OCI-M1 (cell line): ENCODE measurements around the gene SLK.

Source experiments
- DNase-seq: peaks from one replicate; lab custom pipeline; 2025; lab: John Stamatoyannopoulos, UW

Gene SLK

DNA sequence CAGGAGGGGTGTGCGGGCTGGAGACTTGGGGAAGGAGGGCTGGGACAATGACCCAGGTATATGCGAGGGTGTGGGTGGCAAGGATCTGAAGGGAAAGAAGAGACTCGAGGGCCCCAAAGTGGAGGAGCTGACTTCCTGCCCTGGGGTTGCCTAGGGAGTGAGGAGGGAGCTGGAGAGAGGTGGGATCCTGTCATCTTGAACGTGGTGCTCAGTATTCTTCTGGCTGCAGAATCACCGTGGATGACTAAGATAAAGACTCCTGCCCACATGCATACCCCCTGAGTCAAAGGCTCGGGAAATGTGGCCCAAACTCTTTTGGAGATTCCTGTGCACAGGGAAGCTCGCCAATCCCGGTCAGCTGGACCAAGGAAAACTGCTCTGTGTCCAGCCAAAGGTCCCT is 87.5 kb downstream of the SLK start:
- DNase-seq = no peak

DNA sequence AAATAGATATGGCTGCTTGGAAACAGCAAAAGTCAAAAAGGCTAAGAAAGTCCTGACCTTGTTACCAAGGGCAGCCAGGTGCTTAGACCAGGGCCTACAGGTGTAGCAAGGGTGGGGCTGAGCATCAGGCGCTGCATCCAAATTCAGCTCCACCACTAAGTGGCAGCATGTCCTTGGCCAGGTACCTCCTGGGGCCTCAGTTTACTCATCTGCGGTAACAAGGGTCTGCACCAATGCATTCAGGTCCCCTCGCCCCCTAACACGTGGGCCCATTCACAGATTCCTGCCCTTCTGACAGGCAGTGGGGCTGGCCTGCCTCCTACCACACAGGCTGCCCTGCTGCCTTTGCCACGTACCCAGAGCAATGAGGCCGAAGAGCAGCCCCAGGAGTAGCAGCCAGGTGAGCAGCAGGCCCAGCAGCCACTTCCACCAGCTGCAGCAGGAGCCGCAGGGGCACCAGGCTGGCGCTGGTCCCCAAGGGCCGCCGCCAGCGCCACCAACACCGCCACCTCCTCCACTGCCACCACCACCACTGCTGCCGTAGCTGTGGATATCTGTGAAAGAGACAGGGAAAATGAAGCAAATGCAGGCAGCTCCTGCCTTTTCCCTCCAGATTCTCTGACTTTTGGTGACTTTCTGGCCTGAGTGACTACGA is 89.8 kb downstream of the SLK start:
- no peak for DNase-seq

DNA sequence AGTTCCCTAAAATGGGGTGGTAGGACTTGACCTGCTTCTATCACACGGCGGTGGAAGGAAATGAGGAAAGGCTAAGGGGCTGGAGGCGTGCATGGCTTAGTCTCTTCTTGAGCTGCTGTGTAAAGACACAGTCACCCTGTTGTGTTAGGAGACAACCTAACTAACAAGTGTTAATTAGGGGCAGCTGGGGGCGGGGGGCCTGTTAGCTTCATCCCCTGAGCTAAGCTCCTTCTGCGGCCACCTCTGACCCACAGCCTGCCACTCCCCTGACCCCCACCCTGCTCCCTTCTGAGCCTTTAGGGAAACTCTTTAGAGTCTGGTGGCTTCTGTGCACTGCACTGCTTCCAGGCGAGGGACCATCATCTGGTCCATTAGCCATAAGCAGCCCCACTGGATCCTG is 90.8 kb downstream of the SLK start:
- DNase-seq = no peak

DNA sequence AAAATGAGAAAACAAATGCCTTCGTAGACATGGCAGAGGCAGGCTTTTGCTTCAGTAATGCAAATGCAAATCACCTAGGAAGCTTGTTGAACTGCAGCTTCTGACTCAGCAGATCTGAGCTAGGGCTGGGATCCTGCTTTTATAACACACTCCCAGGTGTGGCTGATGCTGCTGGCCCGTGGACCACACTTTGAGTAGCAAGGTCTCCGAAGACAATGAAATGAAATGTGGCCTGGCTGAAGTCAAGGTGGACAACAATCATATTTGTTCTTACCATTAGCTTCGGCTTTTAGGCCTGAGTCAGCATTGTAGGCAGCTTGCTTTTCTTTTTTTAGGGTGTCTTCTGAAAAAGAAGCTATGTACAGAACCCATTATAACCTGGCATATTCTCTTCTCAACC is 92.4 kb downstream of the SLK start:
- no peak for DNase-seq

DNA sequence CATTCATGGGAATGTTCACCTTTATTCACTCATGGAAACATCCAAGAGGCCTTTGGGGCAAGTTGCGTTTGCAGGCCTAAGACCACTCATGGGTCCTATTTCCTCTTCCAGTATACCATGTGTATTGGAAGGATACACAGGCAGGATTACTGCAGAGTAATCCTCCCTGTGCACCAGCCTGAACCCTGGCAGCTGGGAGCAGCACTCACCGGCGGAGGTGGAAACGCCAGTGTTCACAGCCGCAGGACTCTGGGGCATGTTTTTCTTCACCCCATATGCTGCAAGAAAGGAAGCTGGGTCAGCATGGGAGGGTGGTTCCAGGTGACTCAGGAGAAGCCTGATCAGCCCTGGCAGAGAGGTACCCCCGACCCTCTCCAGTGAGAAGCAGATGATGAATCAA is 94.3 kb downstream of the SLK start:
- DNase-seq = no peak

DNA sequence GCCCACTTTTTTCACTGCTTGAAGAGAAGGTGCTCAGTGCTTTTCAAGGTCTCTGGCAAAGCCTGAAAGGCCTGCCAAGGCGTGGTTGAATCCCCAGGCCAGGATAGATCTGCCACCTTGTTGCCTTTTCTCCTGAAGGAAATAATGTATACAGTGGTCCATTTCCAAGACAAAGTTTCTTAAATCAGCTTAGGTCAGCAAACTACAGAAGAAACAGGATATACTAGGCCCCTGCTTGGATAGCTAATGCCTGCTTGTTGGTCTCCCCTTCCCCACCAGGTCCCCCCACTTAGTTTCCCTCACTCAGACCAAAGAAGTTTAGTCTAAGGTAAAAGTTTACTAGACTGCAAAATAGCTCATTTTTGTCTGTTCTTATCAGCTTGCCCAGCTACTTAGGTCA is 98.8 kb downstream of the SLK start:
- no peak for DNase-seq

DNA sequence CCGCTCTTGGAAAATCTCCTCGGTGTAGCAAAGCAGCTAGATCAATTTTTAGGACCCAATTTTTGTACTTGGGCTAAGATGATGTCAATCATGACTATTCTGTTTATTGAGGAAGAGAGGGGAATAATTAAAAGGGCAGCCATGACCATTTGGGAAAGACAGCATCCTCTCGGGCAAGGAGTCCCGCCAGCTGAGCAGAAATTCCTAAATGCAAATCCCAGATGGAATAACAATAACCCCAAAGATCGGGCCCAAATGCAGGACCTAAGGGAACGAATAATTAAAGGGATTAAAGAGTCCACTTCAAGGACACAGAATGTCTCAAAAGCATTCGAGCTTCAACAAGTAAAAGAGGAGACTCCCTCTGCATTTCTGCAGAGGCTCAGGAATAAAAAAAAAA is 100.0 kb downstream of the SLK start:
- DNase-seq = no peak

DNA sequence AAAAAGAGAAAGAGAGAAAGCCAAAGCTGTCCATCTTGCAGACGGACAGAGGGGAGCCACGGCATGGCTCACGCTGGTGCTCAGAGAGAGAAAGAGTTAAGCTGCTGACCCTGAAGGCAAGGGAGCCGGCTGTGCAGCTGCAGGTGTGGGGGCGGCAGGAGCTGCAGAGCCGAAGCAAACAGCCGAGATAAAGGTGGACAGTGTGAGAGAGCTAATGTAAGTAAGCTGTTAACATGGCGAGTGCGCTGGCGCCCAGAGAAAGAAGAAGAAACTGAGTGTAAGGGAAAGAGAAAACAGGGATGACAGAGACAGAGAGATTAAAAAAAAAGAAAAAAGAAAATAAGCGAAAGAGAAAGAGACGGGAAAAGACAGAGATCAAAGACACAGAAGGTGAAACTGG is 100.6 kb downstream of the SLK start:
- DNase-seq = no peak

DNA sequence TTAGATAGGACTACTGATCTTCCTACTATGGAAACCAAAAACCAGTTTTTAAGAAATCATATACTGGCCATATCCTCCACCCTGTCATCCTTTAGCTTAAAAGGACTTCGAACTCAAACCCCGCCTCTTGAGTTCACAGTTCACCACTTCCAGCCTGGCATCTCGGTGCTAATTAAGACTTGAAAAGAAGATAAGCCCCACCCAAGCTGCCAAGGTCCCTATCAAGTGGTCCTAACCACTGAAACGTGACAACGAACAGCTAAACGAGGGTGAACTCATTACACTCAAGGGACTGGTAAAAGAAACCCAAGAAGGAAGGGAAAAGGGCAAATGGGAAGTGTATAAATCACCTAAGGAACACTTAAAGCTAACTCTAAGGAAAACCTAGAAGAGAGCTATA is 102.7 kb downstream of the SLK start:
- DNase-seq = no peak

DNA sequence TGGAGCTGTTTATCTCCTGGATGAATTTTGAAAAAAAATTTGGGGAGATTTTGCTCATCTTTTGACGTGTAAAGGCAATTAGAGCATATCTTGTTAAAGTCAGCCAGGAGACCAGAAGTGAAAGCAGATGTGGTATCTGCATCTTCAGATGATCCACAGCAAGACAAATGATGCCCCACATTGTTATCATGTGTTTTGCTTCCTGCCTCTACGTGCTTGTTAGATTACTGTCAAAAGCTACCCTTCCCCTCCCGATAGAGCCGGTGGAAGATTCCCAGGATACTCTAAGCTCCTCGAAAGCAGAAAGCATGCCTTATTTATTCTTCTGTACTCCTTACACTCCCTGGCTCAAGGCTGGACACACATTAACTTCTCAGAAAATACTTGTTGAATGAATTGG is 105.8 kb downstream of the SLK start:
- DNase-seq = no peak

DNA sequence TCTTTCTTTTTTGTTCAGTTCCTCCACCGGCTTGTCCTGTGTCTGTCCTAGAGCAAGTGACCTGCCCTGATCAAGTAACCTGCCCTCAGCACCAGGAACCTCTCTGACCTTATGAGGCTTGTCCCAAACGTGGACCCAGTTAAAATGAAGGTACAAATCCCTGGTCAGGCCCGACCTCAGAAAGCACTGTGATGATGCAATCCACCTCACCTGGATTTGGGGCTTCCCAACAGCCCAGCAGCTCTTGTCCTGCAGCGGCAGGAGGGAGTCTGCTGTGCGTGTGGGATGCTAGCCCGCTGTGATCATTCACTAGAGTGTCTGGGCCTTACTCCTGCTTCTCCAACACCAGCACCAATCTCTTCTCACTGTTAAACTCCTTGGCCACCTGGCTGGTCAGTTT is 107.6 kb downstream of the SLK start:
- no peak for DNase-seq

DNA sequence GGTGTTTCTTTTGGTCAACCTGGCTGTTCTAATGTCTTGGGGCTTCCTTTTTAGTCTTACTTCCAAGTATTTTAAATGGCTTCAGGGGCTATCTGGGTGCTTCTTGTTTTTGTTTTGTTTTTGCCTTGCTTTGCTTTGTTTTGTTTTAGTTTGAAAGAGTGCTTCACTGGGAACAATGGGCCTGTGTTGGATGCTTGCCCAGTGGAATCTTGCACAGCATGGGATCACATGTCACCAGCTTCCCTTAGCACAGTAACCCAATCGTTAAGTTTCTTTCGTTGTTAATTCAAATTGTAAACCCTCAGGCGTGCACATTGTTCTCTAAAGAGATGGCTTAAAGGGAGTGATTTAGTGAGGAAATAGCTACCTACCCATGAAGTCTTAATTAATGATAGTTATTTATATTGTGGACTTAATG is 109.8 kb downstream of the SLK start:
- no peak for DNase-seq

DNA sequence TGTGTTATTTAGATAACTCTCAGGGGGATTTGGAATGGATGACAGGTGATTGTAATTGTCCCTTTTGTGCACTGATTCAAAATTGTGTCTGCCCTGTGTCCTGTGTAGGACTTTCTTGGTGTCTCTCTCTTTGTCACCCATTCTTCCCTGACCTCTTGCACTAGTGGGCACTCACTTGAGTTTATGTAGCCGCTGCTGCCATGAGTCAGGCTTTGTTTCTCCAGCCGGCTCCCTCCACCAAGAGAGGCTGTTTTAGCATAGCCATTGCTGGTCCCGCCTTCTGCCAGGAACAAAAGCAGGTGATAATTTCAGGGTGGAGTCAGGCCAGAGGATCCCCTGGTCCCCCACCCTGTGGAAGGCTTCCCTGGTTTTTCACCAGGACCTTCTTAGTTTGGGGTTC is 110.3 kb downstream of the SLK start:
- DNase-seq = no peak

DNA sequence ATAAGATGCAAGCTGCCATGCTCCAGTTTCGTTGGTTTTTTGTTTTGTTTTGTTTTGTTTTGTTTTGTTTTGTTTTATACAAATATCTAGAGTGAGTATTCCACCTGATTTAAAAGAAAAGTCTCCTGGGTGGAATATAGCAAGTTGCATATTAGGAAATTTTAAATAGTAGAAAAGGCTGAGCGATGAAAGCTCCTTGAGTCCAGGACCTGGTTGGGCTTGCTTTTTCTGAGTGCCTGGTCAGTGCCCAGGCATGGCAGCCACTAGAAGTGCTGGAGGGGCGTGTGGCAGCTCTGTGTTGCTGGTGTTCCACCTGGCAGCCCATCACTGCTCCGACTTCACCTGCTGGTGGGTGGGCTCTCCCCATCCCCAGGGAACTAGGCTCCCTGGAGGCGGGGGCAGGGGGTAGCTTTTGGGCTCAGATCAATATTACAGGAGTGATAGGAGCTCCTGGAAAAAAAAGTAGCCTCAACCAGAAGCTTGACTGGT is 110.8 kb downstream of the SLK start:
- DNase-seq = no peak
